ENCODE data around the gene IFI6.
"Not testable (repeated sequence)": the region's sequence is repeated elsewhere in the genome, so short reads cannot be mapped to it uniquely, and the experiment has no call there.

Gene IFI6

DNA sequence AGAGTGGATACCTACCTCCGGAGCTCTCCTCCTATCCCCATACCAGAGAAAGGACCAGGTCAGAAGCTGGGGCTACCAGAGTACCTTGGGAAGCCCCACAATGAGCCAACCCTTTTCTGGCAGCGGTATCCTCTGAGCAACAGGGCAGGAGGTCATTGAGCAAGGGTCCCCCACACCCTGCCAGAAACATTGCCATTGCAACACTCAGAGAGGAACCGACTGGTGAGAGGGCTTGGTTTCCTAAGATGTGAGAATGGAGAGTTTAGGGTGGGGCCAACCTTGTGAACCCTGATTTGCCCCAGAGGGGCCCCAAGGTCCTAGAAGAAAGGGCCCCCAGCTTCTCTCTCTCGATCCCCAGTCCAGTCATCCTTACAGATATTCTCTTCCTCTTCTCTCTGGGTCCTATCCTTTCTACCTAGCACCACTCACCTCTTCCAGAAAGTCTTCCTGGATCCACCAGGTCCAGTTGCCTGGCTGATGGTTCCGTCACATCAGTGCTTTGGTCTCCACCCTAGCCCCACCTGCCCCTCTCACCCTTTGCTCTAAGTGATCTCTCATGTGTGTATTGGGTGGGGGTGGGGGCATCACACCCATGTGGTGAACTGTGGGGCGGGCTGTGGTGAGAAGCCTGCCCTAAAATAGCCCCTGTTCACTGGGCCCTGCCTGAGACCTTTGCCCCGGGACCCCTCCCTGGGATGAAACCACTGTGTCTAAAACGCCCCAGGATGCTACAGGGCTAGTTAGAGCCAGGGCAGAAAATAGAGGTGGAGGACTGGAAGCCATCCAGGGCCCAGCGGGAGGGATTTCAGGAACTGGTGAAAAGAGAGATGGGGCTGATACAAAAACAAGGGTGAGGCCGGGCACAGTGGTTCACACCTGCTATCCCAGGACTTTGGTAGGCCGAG lies 45.7 kb downstream of the IFI6 start:
- no peak for DNase-seq

DNA sequence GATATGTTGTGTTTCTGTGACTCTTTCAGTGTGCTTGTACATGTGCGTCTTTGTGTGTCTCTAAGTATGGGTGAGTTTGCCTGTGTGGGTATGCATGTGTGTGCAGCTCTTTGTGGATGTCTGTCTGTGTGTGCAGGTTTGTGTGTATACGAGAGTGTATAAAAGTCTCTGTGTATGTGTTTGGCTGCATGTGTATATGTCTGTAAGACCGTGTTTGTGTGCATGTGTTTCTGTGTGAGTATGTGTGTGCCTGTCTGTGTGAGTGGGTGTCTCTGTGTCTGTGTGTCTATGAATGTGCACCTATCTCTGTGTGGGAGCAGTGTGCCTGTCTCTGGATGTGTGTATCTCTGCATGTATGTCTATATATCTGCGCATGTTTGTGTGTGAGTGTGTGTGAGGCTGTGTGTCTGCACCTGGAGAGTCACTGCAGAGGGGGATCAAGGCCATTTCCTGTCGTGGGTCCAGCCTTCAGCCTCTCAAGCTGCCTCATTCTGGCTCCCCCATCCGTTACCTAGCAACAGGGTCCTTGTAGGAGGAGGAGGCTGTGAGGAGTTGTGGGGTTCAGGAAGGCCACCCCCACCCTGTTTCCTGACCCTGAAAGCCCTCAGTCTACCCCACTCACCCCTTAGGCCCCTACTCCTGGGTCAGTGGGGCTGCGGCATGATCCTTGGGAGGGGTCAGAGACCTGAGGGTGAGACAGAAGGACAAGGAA lies 47.4 kb downstream of the IFI6 start:
- no peak for DNase-seq

DNA sequence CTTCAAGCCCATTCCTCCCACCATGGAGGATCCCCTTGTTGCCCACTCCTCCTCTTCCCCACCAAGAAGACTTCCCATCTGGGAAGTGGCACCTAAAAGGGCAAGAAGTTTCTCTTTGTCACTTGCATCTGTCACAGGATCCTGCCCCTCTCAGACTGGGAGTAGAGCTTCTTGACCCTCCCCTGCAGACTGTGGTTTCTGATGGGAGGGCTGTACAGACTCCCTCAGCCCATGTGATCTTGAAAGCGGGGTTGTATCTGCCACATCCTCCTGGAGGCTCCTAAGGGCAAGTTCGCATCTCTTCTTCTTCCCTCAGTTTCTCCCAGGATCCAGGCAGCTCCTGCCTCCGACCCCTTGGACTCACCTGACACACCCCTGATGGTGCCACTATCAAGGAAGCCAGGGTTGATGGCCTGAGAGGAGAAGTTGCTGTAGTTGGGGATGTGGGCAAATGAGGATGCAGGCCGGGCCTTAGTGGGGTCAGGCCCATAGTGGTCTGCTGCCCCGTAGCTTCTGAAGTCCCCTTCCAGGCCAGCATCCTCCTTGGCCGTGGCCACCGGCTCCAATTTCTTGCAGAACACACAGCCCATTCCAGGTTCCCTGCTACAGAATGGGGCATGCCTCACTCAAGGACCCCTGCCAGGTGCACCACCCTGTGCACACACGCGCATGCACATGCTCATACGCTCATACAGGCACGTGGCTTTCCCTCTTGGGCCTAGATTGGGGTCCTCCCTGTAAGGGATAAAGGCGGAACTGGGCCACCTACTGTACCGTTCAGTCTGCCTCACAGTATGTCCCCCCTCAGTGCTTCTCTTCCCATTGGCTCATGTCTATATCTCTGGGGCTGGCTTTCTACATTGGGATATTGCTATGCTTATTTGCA lies 48.4 kb downstream of the IFI6 start:
- DNase-seq: no peak

DNA sequence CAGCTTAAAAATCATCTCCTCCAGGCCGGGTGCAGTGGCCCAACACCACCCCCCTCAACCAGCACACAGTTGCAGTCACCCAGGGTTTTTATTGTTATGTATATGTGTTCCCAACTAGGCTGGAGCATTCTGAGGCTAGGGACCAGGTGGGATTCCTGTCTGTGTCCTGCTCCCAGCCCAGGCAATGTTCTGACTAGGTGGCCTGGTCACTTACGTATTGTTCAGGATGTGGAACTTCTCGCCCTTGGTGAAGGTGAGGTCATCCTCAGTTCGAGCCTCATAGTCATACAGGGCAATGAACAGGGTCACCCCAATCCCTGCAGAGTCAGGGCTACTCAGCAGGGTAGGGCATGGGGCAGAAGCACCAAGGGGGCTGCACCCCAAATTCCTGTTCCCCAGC lies 49.2 kb downstream of the IFI6 start:
- DNase-seq: no peak

DNA sequence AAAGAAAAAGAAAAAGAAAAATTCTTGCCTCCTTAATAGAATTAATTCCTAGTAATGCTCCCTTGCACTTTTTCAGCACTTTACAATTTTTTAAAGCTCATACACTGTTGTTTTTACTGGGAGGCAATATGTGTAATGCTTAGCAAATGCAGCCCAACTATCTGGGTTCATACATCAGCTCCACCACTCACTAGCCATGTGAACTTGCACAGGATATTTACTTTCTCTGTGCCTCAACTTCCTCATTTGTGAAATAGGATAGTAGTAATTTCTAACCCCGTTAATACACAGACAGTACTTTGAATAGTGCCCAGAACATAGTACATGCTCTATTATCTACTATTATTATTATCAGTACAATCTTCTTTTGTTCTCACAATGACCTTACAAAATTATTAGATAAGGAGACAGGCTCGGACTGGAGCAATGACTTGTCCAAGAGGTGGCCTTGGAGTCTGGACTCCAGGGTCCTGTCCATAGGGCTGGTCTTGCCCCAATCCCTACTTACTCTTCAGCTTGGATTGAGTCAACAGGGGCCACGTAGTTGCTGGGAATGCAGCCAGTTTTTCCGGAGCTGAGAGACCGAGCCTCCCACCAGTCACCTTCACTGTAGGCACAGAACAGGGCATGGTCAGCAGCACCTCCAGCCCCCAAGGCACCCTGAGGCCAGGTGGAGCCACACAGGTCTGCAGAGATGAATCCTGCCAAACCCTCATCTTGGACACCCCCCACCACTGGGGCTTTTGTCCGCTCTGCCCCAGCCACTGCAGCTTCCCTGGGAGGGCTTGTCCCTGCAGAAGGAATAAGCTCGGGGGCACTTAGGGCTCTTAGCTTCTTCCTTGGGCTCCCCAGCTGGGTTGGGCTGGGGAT lies 50.7 kb downstream of the IFI6 start:
- DNase-seq: no peak

DNA sequence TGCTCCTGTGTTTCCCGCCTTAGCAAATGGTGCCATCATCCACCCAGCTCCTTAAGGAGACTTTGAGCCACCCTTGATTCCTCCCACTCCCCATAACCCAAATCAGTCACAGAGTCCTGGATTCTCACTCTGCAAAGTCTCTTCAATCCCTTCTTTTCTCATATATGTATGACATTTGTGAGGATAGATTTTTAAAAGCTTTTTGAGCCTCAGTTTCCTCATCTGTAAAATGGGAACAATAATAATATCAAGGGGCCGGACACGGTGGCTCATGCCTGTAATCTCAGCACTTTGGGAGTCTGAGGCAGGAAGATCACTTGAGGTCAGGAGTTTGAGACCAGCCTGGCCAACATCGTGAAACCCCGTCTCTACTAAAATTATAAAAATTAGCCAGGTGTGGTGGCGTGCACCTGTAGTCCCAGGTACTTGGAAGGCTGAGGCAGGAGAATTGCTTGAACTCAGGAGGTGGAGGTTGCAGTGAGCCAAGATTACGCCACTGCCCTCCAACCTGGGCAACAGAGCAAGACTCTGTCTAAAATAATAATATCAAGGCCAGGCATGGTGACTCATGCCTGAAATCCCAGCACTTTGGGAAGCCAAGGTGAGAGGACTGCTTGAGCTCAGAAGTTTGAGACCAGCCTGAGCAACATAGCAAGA lies 52.1 kb downstream of the IFI6 start:
- not testable (repeated sequence) for DNase-seq

DNA sequence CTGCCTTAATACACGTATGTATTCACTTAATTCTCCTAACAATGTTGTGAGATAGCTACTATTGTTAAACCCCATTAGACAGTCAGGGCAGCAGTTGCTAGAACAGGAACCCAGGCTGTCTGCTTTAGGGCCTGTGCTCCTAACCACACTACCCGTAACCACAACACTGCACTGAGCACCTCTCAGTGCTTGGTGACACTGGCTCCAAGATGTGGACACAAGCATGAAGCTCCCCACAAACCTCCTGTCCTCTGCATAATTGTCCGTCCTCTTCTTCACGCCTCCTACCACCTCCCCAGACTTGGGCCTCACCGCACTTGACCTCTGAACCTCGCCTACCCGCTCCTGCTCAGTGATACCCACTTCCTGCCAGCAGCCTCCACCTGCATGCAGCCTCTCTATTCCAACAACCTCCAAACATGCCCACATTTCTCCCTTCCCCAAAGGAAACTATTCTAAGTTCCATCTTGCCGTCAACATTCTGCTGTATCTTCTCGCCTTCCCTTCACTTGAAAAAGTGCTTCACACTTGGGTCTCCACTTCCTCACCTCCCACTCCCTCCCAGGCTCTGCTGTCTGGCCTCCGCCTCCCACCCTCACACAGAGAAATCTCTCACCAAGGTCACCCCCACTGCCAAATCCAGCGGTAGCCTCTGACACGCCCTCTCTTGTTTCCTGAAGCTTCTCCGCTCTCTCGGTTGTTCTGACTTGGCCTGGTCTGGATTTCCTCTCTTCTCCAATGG lies 53.5 kb downstream of the IFI6 start:
- DNase-seq: no peak

DNA sequence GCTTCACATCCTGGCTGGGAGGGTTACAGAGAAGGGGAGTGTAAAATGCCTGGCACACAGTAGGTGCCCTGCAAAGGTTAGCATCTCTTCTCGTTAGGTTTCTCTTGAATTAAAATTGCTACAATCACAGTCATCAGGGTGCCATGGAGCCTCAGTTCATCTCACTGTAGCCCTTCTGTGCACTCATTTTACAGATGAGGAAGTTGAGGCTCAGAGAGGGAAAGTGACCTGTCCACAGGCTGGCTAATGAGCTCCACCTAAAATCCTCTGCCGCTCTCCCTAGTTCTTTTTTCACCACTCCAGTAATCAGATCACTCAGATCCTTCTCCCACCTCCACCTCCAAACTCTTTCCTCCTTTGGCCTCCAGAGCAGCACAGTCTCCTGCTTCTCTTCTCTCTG lies 54.6 kb downstream of the IFI6 start:
- DNase-seq: no peak

DNA sequence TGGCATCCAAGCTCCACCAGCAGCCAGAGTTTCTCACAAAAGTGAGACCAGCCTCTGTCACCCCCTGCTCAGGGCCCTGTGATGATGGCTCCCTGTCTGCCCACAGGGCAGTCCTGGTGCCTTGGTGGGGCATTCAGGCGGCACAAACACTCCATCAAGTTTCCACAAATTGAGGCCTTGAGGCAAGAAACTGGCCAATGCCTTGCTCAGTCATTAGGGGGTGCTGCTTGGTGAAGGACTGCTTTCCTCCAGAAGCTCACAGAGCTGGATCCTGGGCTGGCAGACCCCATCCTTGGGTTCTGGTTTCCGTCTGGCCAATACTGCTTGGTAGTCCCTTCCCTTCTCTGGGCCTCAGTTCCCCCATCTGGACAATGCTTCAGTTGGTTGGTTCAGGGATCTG lies 55.6 kb downstream of the IFI6 start:
- DNase-seq: no peak
